Loucy (cell line): ENCODE data around the gene TNFAIP8L2.

Experiments used
- H2AFZ ChIP-seq: fragments of 200-600 bp; sonication (generic); 2 replicates; pipeline ENCODE4 v1.6.0; 2016; ENCODE audit warnings: antibody characterized with exemption, mild to moderate bottlenecking, low read length, moderate library complexity
- H3F3A ChIP-seq: fragments of 200-600 bp; 2 replicates; pipeline ENCODE4 v1.6.0; 2016; ENCODE audit warnings: antibody characterized with exemption, low read depth, mild to moderate bottlenecking
- H3K27me3 ChIP-seq: fragments of 200-600 bp; sonication (generic); 2 replicates; pipeline ENCODE4 v1.6.1; 2014; ENCODE audit warnings: low read length, mild to moderate bottlenecking; ENCODE audit not compliant: insufficient read depth, poor library complexity, severe bottlenecking
- H3K36me3 ChIP-seq: fragments of 200-600 bp; sonication (generic); 2 replicates; pipeline ENCODE4 v1.6.1; 2016; ENCODE audit warnings: low read length; ENCODE audit not compliant: insufficient read depth
- H3K4me1 ChIP-seq: fragments of 200-600 bp; sonication (generic); 2 replicates; pipeline ENCODE4 v1.5.1; 2014; ENCODE audit warnings: low read length, mild to moderate bottlenecking; ENCODE audit not compliant: insufficient read depth, poor library complexity, severe bottlenecking
- H3K4me2 ChIP-seq: fragments of 200-600 bp; sonication (generic); 2 replicates; pipeline ENCODE4 v1.6.0; 2014; ENCODE audit warnings: antibody characterized with exemption, low read length, low read depth, mild to moderate bottlenecking; ENCODE audit not compliant: poor library complexity, severe bottlenecking
- H3K4me3 ChIP-seq: fragments of 200-600 bp; sonication (generic); 2 replicates; pipeline ENCODE4 v1.5.1; 2014; ENCODE audit warnings: low read length, mild to moderate bottlenecking, mixed read lengths; ENCODE audit not compliant: poor library complexity, severe bottlenecking
- H3K79me2 ChIP-seq: fragments of 200-600 bp; sonication (generic); 2 replicates; pipeline ENCODE4 v1.6.1; 2014; ENCODE audit warnings: low read length; ENCODE audit not compliant: insufficient read depth
- H3K9ac ChIP-seq: fragments of 200-600 bp; sonication (generic); 2 replicates; pipeline ENCODE4 v1.6.0; 2014; ENCODE audit warnings: mild to moderate bottlenecking, low read depth, low read length, moderate library complexity; ENCODE audit not compliant: poor library complexity, severe bottlenecking
- H3K9me2 ChIP-seq: fragments of 200-600 bp; sonication (generic); replicated peaks from 2 replicates; pipeline ENCODE4 v1.6.1; 2016; ENCODE audit warnings: low read depth, low read length, mixed read lengths
- H3K9me3 ChIP-seq: fragments of 200-600 bp; sonication (generic); 2 replicates; pipeline ENCODE4 v1.6.1; 2014; ENCODE audit warnings: mild to moderate bottlenecking, antibody characterized with exemption, low read length, low read depth; ENCODE audit not compliant: insufficient read depth
- H4K20me1 ChIP-seq: fragments of 200-600 bp; sonication (generic); 2 replicates; pipeline ENCODE4 v1.6.0; 2014; ENCODE audit warnings: antibody characterized with exemption, low read length, mild to moderate bottlenecking; ENCODE audit not compliant: insufficient read depth, poor library complexity, severe bottlenecking
- EZH2phosphoT487 ChIP-seq: fragments of 200-600 bp; IDR thresholded peaks from 2 replicates; pipeline ENCODE4 v1.6.1; 2018; ENCODE audit warnings: antibody characterized with exemption, mild to moderate bottlenecking, moderate library complexity, borderline replicate concordance
- TF ChIP-seq, protein P1 (sequence below): fragments of 200-600 bp; sonication (generic); conservative IDR thresholded peaks from 2 replicates; pipeline ENCODE4 v1.5.1; 2014; ENCODE audit warnings: mild to moderate bottlenecking, antibody characterized with exemption, low read length

TNFAIP8L2 gene

DNA sequence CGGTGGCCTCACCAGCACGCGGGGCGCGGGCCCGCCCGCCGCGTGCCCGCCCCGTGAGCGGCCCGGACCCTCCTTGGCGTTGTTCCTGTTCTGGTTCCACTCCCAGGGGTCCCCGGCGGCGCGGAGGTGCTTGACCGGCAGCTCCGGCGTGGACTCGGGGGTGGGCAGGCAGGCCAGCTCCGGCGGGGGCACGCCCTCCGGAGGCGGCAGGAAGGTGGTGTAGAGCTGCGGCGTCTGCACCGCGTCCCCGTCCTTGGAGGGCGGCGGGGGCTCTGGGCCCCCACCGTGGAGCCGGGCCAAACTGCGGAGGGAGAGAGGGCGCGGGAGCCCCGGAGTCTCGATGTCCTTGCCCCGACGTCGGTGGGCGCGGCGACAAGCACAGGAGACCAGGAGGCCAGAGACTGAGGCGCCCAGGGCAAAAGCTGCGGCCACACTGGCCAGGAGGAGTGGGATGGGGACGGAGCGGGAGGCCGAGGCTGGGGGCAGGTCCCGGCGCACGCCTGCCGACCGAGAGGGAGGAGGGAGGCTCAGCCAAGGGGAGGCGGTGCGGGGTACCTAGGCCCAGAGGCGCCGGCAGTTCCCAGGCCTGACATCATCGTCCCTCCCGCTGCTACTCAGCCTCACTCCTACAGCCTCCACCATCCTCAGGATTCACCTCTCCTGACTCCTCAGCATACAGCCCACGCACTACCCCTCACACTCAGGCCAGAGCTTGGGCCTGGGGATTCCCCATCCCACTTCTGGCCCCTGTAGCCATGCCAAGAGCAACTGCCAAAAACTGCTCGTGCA, 23.2 kb upstream of the TNFAIP8L2 start:
- Histone ChIP-seq H3K9me2 (no peaks in the 10 kb centered on the region), H3K27me3 (no peaks in the 10 kb centered on the region), H2AFZ (no peak overlapping the region), H3F3A (no peaks in the 10 kb centered on the region), H3K36me3 (no peaks in the 10 kb centered on the region), H3K79me2 (no peaks in the 10 kb centered on the region), H3K4me1 (no peaks in the 10 kb centered on the region), H4K20me1 (no peaks in the 10 kb centered on the region), H3K4me2 (no peak overlapping the region), H3K9ac (no peak overlapping the region), H3K9me3 (no peaks in the 10 kb centered on the region), H3K4me3 (no peak overlapping the region)
- TF ChIP-seq EZH2phosphoT487, result no peak
- TF ChIP-seq, protein P1, sequence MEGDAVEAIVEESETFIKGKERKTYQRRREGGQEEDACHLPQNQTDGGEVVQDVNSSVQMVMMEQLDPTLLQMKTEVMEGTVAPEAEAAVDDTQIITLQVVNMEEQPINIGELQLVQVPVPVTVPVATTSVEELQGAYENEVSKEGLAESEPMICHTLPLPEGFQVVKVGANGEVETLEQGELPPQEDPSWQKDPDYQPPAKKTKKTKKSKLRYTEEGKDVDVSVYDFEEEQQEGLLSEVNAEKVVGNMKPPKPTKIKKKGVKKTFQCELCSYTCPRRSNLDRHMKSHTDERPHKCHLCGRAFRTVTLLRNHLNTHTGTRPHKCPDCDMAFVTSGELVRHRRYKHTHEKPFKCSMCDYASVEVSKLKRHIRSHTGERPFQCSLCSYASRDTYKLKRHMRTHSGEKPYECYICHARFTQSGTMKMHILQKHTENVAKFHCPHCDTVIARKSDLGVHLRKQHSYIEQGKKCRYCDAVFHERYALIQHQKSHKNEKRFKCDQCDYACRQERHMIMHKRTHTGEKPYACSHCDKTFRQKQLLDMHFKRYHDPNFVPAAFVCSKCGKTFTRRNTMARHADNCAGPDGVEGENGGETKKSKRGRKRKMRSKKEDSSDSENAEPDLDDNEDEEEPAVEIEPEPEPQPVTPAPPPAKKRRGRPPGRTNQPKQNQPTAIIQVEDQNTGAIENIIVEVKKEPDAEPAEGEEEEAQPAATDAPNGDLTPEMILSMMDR, result no peak

- no peaks in the 10 kb centered on the region for H4K20me1 ChIP-seq
- H3K9me3 ChIP-seq, result no peaks in the 10 kb centered on the region
- no peak overlapping the region for H3K4me2 ChIP-seq
- H3K79me2 ChIP-seq, result no peaks in the 10 kb centered on the region
- no peaks in the 10 kb centered on the region for H3K4me1 ChIP-seq
- no peaks in the 10 kb centered on the region for H3K36me3 ChIP-seq
- H3K9ac ChIP-seq, result no peak overlapping the region
- no peak overlapping the region for H2AFZ ChIP-seq
- TF ChIP-seq EZH2phosphoT487, result no peak
- TF ChIP-seq, protein P1, result no peak
- no peaks in the 10 kb centered on the region for H3K27me3 ChIP-seq
- no peak overlapping the region for H3K4me3 ChIP-seq
- H3K9me2 ChIP-seq, result no peaks in the 10 kb centered on the region
- no peaks in the 10 kb centered on the region for H3F3A ChIP-seq
These were observed 22.1 kb upstream of the TNFAIP8L2 start for GRCh38 chr1:151134396-151134795.

- Histone ChIP-seq H3K9ac (no peak overlapping the region), H3K4me1 (no peaks in the 10 kb centered on the region), H3K9me3 (no peaks in the 10 kb centered on the region), H3K4me3 (no peak overlapping the region), H3K9me2 (no peaks in the 10 kb centered on the region), H4K20me1 (no peaks in the 10 kb centered on the region), H3K36me3 (no peaks in the 10 kb centered on the region), H2AFZ (no peak overlapping the region), H3K27me3 (no peaks in the 10 kb centered on the region), H3K79me2 (no peaks in the 10 kb centered on the region), H3F3A (no peaks in the 10 kb centered on the region), H3K4me2 (no peak overlapping the region)
- TF ChIP-seq EZH2phosphoT487, result no peak
- TF ChIP-seq, protein P1, result no peak
These were observed 21.5 kb upstream of the TNFAIP8L2 start for GRCh38 chr1:151134991-151135390.
